GM12872 (cell line): ENCODE results near the gene TERT.

Source experiments
- TF ChIP-seq, protein P1 (sequence below): IDR thresholded peaks from 3 replicates; pipeline ENCODE4 v1.5.1; 2011; ENCODE audit warnings: low read depth, mild to moderate bottlenecking, low read length, moderate library complexity; ENCODE audit not compliant: insufficient read depth

Gene TERT

DNA sequence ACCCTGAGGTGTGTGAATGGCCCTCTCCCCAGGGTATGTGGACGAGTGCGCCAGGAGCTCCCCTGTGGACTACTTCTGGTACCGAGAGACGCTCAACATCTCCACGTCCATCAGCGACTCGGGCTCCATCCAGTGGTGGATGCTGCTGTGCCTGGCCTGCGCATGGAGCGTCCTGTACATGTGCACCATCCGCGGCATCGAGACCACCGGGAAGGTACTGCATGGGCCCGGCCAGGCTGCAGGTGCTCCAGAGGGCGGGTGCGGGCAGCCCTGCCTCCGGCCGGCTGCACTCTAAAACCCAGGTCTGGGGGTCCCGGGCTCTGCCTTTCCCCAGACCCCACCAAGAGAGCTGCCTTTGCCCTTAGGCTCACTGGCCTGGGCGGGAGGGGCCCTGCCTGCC, 82.6 kb downstream of the TERT start:
- TF ChIP-seq, protein P1, sequence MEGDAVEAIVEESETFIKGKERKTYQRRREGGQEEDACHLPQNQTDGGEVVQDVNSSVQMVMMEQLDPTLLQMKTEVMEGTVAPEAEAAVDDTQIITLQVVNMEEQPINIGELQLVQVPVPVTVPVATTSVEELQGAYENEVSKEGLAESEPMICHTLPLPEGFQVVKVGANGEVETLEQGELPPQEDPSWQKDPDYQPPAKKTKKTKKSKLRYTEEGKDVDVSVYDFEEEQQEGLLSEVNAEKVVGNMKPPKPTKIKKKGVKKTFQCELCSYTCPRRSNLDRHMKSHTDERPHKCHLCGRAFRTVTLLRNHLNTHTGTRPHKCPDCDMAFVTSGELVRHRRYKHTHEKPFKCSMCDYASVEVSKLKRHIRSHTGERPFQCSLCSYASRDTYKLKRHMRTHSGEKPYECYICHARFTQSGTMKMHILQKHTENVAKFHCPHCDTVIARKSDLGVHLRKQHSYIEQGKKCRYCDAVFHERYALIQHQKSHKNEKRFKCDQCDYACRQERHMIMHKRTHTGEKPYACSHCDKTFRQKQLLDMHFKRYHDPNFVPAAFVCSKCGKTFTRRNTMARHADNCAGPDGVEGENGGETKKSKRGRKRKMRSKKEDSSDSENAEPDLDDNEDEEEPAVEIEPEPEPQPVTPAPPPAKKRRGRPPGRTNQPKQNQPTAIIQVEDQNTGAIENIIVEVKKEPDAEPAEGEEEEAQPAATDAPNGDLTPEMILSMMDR = no peak

DNA sequence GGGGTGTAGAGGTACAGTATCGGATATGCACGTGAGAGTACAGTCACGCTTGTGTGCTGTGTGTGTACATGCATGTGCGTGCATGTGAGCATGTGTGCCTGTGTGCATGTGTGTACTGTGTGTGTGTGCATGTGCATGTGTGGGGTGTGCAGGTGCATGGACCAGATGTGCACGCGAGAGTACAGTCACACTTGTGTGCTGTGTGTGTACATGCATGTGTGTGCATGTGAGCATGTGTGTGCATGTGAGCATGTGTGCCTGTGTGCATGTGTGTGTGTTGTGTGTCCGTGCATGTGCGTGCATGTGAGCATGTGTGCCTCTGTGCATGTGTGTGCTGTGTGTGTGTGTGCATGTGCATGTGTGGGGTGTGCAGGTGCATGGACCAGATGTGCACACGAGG, 83.2 kb downstream of the TERT start:
- TF ChIP-seq, protein P1 = no peak

DNA sequence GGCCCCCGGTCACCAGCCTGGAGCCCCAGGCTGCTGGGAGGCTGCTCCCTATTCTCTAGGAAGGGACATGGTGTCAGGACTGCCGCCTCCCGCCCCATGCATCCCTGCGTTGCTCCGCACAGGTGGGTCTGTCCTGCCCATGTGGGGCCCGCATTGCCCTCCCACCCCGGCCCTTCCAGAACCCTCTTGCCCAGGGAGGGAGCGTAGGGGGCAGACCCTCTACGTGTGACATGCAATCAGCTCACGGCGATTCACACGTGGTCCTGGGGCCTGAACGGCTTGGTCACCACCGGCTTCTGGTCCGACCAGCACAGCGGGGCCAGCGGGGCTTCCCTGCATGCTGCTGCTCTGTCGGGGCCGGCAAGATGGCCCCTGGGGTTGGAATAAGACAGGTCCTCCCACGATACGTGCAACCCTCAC, 84.0 kb downstream of the TERT start:
- TF ChIP-seq, protein P1 = no peak

DNA sequence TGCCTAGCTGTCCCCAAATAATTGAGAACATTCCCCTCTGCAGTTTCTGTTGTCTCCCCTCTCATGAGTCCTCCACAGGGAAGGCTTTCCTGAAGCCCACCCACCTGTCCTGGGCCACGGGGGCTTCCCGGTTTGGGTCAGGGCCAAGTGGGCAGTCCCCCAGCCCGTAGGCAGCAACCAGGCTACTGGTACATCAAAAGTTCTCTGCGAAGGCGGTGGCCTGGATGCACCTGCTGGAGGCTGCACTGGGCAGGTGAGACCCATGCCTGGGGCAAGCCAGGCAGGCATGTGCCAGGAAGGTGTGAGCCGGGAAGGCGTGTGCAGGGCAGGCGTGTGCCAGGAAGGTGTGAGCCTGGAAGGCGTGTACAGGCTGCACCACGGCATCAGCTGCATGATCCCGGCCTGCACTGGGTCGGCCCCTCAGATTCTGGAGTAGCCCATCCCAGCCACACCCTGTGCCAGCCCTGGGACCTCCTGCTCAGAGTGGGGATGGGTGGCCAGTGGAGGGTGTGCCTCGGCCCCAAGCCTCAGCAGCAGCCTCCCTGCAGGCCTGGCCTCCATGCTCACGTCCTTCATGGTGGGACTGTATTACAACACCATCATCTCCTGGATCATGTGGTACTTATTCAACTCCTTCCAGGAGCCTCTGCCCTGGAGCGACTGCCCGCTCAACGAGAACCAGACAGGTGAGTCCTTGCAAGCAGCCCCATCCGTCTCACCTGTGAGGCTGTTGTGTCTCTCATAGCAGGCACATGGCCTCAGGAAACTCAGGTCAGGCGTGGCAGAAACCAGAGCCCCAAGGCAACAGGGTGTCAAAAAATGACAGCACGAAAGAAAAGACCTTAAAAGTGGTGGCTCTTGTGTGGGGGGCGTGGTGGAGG, 84.7 kb downstream of the TERT start:
- TF ChIP-seq, protein P1 = no peak

DNA sequence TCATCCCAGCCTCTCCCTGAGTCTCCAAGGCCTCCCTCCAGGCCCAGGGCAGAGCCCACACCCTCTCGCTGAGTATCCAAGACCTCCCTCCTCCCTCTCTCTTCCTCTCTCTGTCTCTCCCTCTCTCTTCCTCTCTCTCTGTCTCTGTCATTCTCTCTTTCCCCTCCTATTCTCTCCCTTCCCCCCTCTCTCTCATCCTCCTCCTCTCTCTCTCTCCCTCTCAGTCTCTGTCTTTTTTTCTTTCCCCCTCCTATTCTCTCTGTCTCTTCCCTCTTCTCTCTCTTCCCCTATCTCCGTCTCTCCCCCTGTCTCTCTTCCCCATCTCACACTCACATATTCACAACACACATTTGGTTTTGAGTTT, 85.4 kb downstream of the TERT start:
- TF ChIP-seq, protein P1 = no peak

DNA sequence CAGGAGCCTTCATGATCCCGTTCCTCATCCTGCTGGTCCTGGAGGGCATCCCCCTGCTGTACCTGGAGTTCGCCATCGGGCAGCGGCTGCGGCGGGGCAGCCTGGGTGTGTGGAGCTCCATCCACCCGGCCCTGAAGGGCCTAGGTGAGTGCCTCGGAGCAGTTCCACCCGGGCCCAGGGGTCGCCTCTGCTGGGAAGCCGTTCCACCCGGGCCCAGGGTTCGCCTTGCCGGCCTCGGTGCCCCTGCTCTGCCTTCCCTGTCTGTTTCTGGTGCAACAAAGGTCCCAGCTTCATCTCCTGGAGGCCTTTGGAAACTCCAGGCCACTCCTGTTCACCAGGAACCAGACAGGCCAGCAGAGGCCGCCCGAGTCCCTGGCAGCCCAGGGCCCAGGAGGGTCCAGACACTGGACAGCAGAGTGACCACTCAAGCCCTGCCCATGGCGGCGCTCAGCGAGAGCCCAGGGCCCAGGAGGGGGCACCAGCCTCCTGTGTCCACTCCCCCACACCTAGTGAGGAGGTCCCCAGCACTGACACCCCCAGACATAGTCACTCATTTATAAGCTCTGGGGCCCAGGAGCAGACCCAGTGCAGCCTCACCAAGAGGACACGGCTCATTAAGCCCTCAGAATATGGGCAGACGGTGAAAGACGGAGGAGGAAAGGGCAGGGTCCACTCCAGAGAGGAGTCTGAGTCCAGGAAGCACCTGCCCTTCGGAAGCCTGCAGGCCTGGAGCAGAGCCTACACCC, 86.0 kb downstream of the TERT start:
- TF ChIP-seq, protein P1 = no peak; the same call in 1 of the 3 replicates

DNA sequence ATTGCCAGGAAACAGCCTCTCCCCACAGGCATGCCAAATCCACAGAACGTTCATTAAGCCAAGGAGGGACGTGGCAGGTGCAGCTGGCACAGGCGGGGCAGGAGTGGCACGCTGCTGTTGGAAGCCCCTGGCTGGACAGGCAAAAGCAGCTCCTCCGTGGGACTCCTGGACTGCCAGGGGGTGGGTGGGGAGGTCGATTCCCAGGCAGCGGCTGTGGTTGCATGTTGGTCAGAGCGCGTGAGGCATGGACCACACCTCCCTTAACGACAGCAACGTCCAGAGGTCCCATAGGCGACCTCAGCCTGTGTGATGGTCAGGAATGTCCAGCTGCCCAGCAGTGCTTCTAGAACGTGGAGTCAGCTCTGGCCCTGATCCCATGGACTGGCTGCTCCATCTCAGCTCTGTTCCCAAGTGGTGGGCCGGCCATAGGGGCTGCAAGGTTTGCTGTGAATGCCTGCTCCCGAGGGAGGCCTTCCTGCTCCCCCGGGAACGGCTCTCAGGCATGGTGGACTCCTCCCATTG, 86.6 kb downstream of the TERT start:
- TF ChIP-seq, protein P1 = no peak
